HepG2 (cell line): ENCODE measurements around the gene USE1. TPM values are rescaled to one million over a fixed set of nuclear protein-coding genes. Genes with fewer than 3 reads are reported as not detected.
A peak's percentile ranks its signal among the peaks of the same experiment; 100 is the strongest.

ENCODE experiments used
- BCL3 ChIP-seq: sonication (generic); formaldehyde crosslinking; IDR thresholded peaks from 2 replicates; pipeline ENCODE4 v1.5.1; 2020; ENCODE audit warnings: mild to moderate bottlenecking, missing genetic modification reagents, moderate library complexity
- BRCA1 ChIP-seq: sonication (generic); formaldehyde crosslinking; IDR thresholded peaks from 2 replicates; pipeline ENCODE4 v1.4.0; 2020; ENCODE audit warnings: missing genetic modification reagents
- HDAC6 ChIP-seq: fragments of 200-600 bp; sonication (generic); IDR thresholded peaks from 2 replicates; pipeline ENCODE4 v1.7.0; 2017; ENCODE audit warnings: mild to moderate bottlenecking, antibody characterized with exemption, low read length, low read depth
- HNRNPL ChIP-seq: fragments of 200-400 bp; formaldehyde crosslinking; IDR thresholded peaks from 2 replicates; pipeline ENCODE4 v1.6.1; 2017; ENCODE audit warnings: mild to moderate bottlenecking, low read depth, low read length
- HNRNPLL ChIP-seq: fragments of 200-400 bp; formaldehyde crosslinking; IDR thresholded peaks from 2 replicates; pipeline ENCODE4 v1.6.1; 2017; ENCODE audit warnings: mild to moderate bottlenecking, low read depth, low read length; ENCODE audit not compliant: poor library complexity, severe bottlenecking
- MEIS2 ChIP-seq: sonication (generic); formaldehyde crosslinking; IDR thresholded peaks from 2 replicates; pipeline ENCODE4 v1.9.0; 2021; ENCODE audit warnings: mild to moderate bottlenecking, missing genetic modification reagents
- MXI1 ChIP-seq: IDR thresholded peaks from 3 replicates; pipeline ENCODE4 v1.6.1; 2012; ENCODE audit warnings: low read depth, low read length, inconsistent platforms, borderline replicate concordance
- NR2F6 ChIP-seq, 2 experiments: IDR thresholded peaks; 2 replicates each; pipeline ENCODE4 v1.6.1; 2016; ENCODE audit warnings: antibody characterized with exemption in 1 of 2, mild to moderate bottlenecking in 1 of 2
- ONECUT2 ChIP-seq: sonication (generic); formaldehyde crosslinking; IDR thresholded peaks from 2 replicates; pipeline ENCODE4 v1.4.0; 2020; ENCODE audit warnings: missing genetic modification reagents
- PCBP1 ChIP-seq: fragments of 200-400 bp; formaldehyde crosslinking; IDR thresholded peaks from 2 replicates; pipeline ENCODE4 v1.6.1; 2017; ENCODE audit warnings: mild to moderate bottlenecking, low read depth, low read length, borderline replicate concordance
- PHF20 ChIP-seq: sonication (generic); formaldehyde crosslinking; IDR thresholded peaks from 2 replicates; pipeline ENCODE4 v1.5.0; 2020; ENCODE audit warnings: mild to moderate bottlenecking, missing genetic modification reagents
- SOX6 ChIP-seq, 2 experiments: fragments of 450-650 bp in 1 of 2; sonication (generic) in 1 of 2; formaldehyde crosslinking in 1 of 2; IDR thresholded peaks; 2 replicates each; pipeline versions ENCODE4 v1.4.0 to v1.6.1; 2017 to 2020; ENCODE audit warnings: antibody characterized with exemption in 1 of 2, mild to moderate bottlenecking in 1 of 2, missing genetic modification reagents in 1 of 2
- TERF1 ChIP-seq: sonication (generic); formaldehyde crosslinking; IDR thresholded peaks from 2 replicates; pipeline ENCODE4 v1.8.0; 2022; ENCODE audit warnings: mild to moderate bottlenecking, missing genetic modification reagents, moderate library complexity
- TOPORS ChIP-seq: sonication (generic); formaldehyde crosslinking; IDR thresholded peaks from 2 replicates; pipeline ENCODE4 v1.8.0; 2023; ENCODE audit warnings: mild to moderate bottlenecking, missing genetic modification reagents
- TRIM24 ChIP-seq: sonication (generic); formaldehyde crosslinking; IDR thresholded peaks from 2 replicates; pipeline ENCODE4 v1.8.0; 2022; ENCODE audit warnings: mild to moderate bottlenecking, missing genetic modification reagents
- ZBTB49 ChIP-seq: sonication (generic); formaldehyde crosslinking; IDR thresholded peaks from 2 replicates; pipeline ENCODE4 v1.4.0; 2020; ENCODE audit warnings: missing genetic modification reagents, borderline replicate concordance
- ZFP37 ChIP-seq: sonication (generic); formaldehyde crosslinking; IDR thresholded peaks from 2 replicates; pipeline ENCODE4 v1.4.0; 2020; ENCODE audit warnings: missing genetic modification reagents, borderline replicate concordance
- ZNF543 ChIP-seq: sonication (generic); formaldehyde crosslinking; IDR thresholded peaks from 2 replicates; pipeline ENCODE4 v1.4.0; 2020; ENCODE audit warnings: mild to moderate bottlenecking, missing genetic modification reagents
- ZNF577 ChIP-seq: sonication (generic); formaldehyde crosslinking; IDR thresholded peaks from 2 replicates; pipeline ENCODE4 v1.4.0; 2020; ENCODE audit warnings: mild to moderate bottlenecking, low read depth, missing genetic modification reagents, borderline replicate concordance
- ZNF605 ChIP-seq: sonication (generic); formaldehyde crosslinking; IDR thresholded peaks from 2 replicates; pipeline ENCODE4 v1.8.0; 2022; ENCODE audit warnings: mild to moderate bottlenecking, missing genetic modification reagents
- ZNF713 ChIP-seq: sonication (generic); formaldehyde crosslinking; IDR thresholded peaks from 2 replicates; pipeline ENCODE4 v1.4.0; 2020; ENCODE audit warnings: mild to moderate bottlenecking, missing genetic modification reagents
- ZNF841 ChIP-seq: sonication (generic); formaldehyde crosslinking; IDR thresholded peaks from 2 replicates; pipeline ENCODE4 v1.8.1; 2023; ENCODE audit warnings: missing genetic modification reagents, borderline replicate concordance
- ZSCAN25 ChIP-seq: sonication (generic); formaldehyde crosslinking; IDR thresholded peaks from 2 replicates; pipeline ENCODE4 v1.8.0; 2022; ENCODE audit warnings: mild to moderate bottlenecking, missing genetic modification reagents
- polyA plus RNA-seq, 8 experiments: library from polyadenylated mRNA; depleted of rRNA in 3 of 8; stranded (reverse) in 7 of 8; unstranded in 1 of 8; fragments of >200 nt; fragmentation: Illumina TruSeq in 4 of 8; extraction: Trizol in 4 of 8; gene quantifications; 2 replicates each; pipeline versions ENCODE4 v1.2.1 to v1.2.3, GENCODE V29; 2011 to 2016; ENCODE audit warnings: low read depth in 4 of 8, missing spikeins in 1 of 8, mixed read lengths in 1 of 8; ENCODE audit not compliant: insufficient read depth in 1 of 8
- total RNA-seq, 5 experiments: library from RNA; depleted of rRNA; stranded (reverse); fragments of >200 nt; fragmentation: Illumina TruSeq; extraction: Trizol; gene quantifications; 2 replicates each; pipeline ENCODE4 v1.2.3, GENCODE V29; 2016; ENCODE audit warnings: low read depth in 1 of 5

The USE1 gene
- total and polyA plus RNA-seq, 2 of the 13 experiments (the other 11 are each of a cell fraction or from before 2014, with no cell fraction given), result 9.9 to 17.6 TPM

GRCh38 chr19:17240062-17240752 lies 25.1 kb downstream of the USE1 start (continued):
- TF ChIP-seq PCBP1 (no peak), ZNF543 (CRISPR knock-in tag) (no peak), TRIM24 (CRISPR knock-in tag) (no peak), HNRNPLL (peak; percentile 35), HDAC6 (no peak), HNRNPL (0 out of 2 replicates have a peak, but pooled peaks have one; percentile 69), MXI1 (no peak; the same call in 2 of the 3 replicates), ZSCAN25 (CRISPR knock-in tag) (peak; percentile 86), ZFP37 (no peak), BRCA1 (no peak), NR2F6 (IDR thresholded peaks at IDR 0.05) (peak; percentile 85), NR2F6 (CRISPR knock-in tag; IDR thresholded peaks at IDR 0.05) (peak; percentile 81; the same call in 1 of the 2 replicates), ONECUT2 (CRISPR knock-in tag) (no peak), ZBTB49 (CRISPR knock-in tag) (no peak), ZNF841 (CRISPR knock-in tag) (no peak), ZNF713 (CRISPR knock-in tag) (no peak), SOX6 (IDR thresholded peaks at IDR 0.05) (no peak), SOX6 (CRISPR knock-in tag; IDR thresholded peaks at IDR 0.05) (peak; percentile 63; the same call in 1 of the 2 replicates), PHF20 (CRISPR knock-in tag) (peak; percentile 32; the same call in 1 of the 2 replicates), ZNF605 (peak; percentile 38; the same call in 1 of the 2 replicates), MEIS2 (CRISPR knock-in tag) (0 out of 2 replicates have a peak, but pooled peaks have one; percentile 60), TOPORS (no peak), TERF1 (CRISPR knock-in tag) (no peak), ZNF577 (CRISPR knock-in tag) (no peak), BCL3 (no peak)
